HepG2 (cell line): ENCODE data around the gene DBN1. TPM values are rescaled to one million over a fixed set of nuclear protein-coding genes. Genes with fewer than 3 reads are reported as not detected.

Experiments used
- ATAC-seq: fragments of 200-7000 bp; cut with Tn5 transposase; 3 replicates; pipeline ENCODE4 v1.9.1; 2020; ENCODE audit warnings: mild to moderate bottlenecking, moderate library complexity
- BruUV-seq: library from RNA; stranded (reverse); fragments of 400-500 nt; replicated peaks from 2 replicates; lab custom pipeline; 2021; lab: Mats Ljungman, UMichigan
- CTCF ChIA-PET: fragments of 300-600 bp; formaldehyde crosslinking; extraction: SDS; loops from one replicate; lab custom pipeline; 2021; ENCODE audit warnings: low total read pairs, inconsistent platforms, low intra/inter-chr PET ratio; lab: Yijun Ruan, JAX
- POLR2A ChIA-PET: fragments of 350-600 bp; sonication (Branson Sonifier 250); formaldehyde crosslinking; loops from one replicate; lab custom pipeline; 2020; ENCODE audit warnings: antibody characterized with exemption, inconsistent platforms; lab: Yijun Ruan, JAX
- DNase-seq: peaks from one replicate; pipeline ENCODE4 v3.0.0-alpha.2; 2015; ENCODE audit warnings: low spot score
- FAIRE-seq: peaks from 3 replicates; lab custom pipeline; 2011; peaks lifted over from hg19 to GRCh38; lab: Jason Lieb, UNC
- H2AFZ ChIP-seq: one replicate; pipeline ENCODE4 v1.6.1; 2011; ENCODE audit warnings: low read length, inconsistent platforms
- H3K27ac ChIP-seq: fragments of 300-600 bp; 3 replicates; pipeline ENCODE4 v1.8.0; 2011; ENCODE audit warnings: mixed run types, mild to moderate bottlenecking, mixed read lengths, low read length, inconsistent platforms; ENCODE audit not compliant: insufficient read depth; ENCODE audit errors: extremely low read length
- H3K27me3 ChIP-seq, 2 experiments: fragments of 200-600 bp in 1 of 2; 2 replicates in 1 of 2; 3 replicates in 1 of 2; pipeline versions ENCODE4 v1.6.0 to v1.8.0; 2011; ENCODE audit warnings: low read length in 2 of 2, mild to moderate bottlenecking in 2 of 2, moderate library complexity in 2 of 2, inconsistent platforms in 1 of 2; ENCODE audit not compliant: insufficient read depth in 2 of 2, control insufficient read depth in 1 of 2
- H3K36me3 ChIP-seq, 2 experiments: fragments of 200-600 bp in 1 of 2; replicated peaks in 1 of 2; 2 replicates in 1 of 2; 3 replicates in 1 of 2; pipeline versions ENCODE4 v1.5.1 to v1.8.0; 2011; ENCODE audit warnings: low read length in 2 of 2, inconsistent platforms in 1 of 2; ENCODE audit not compliant: insufficient read depth in 2 of 2, control insufficient read depth in 1 of 2
- H3K4me1 ChIP-seq: 2 replicates; pipeline ENCODE4 v1.5.1; 2012; ENCODE audit warnings: low read length, inconsistent platforms; ENCODE audit not compliant: insufficient read depth
- H3K4me2 ChIP-seq: 2 replicates; pipeline ENCODE4 v1.6.0; 2011; ENCODE audit warnings: low read depth, low read length, inconsistent platforms
- H3K4me3 ChIP-seq, 3 experiments: fragments of 200-600 bp in 1 of 3; sonication (generic), shearing (Covaris generic) in 1 of 3; replicated peaks in 1 of 3; 2 replicates each; pipeline ENCODE4 v1.5.1; 2011 to 2016; ENCODE audit warnings: low read length in 3 of 3, inconsistent platforms in 2 of 3, low read depth in 2 of 3, mild to moderate bottlenecking in 2 of 3, control low read depth in 1 of 3, mixed read lengths in 1 of 3; ENCODE audit not compliant: insufficient read depth in 1 of 3
- H3K79me2 ChIP-seq: one replicate; pipeline ENCODE4 v1.6.1; 2011; ENCODE audit warnings: low read length, inconsistent platforms; ENCODE audit not compliant: insufficient read depth
- H3K9ac ChIP-seq: 2 replicates; pipeline ENCODE4 v1.6.0; 2011; ENCODE audit warnings: mild to moderate bottlenecking, low read depth, low read length, inconsistent platforms; ENCODE audit not compliant: insufficient read depth
- H3K9me3 ChIP-seq: 2 replicates; pipeline ENCODE4 v1.5.1; 2012; ENCODE audit warnings: mild to moderate bottlenecking, low read length
- H4K20me1 ChIP-seq: 2 replicates; pipeline ENCODE4 v1.6.0; 2011; ENCODE audit warnings: inconsistent platforms, mild to moderate bottlenecking, low read length, moderate library complexity; ENCODE audit not compliant: insufficient read depth
- AHDC1 ChIP-seq: sonication (generic); formaldehyde crosslinking; IDR thresholded peaks from 2 replicates; pipeline ENCODE4 v1.5.1; 2020; ENCODE audit warnings: mild to moderate bottlenecking, missing genetic modification reagents, borderline replicate concordance
- BHLHE40 ChIP-seq: IDR thresholded peaks from 2 replicates; pipeline ENCODE4 v1.6.1; 2011; ENCODE audit warnings: low read length, improper control_type of control experiment
- BORCS8-MEF2B ChIP-seq: sonication (generic); formaldehyde crosslinking; IDR thresholded peaks from 2 replicates; pipeline ENCODE4 v1.8.0; 2022; ENCODE audit warnings: mild to moderate bottlenecking, missing genetic modification reagents
- IRF2 ChIP-seq: IDR thresholded peaks from 2 replicates; pipeline ENCODE4 v1.6.1; 2018; ENCODE audit warnings: missing genetic modification reagents, missing compliant biosample characterization
- LCORL ChIP-seq, 2 experiments: fragments of 450-650 bp in 1 of 2; sonication (generic) in 1 of 2; formaldehyde crosslinking in 1 of 2; IDR thresholded peaks; 2 replicates each; pipeline versions ENCODE4 v1.5.0 to v1.6.1; 2017 to 2020; ENCODE audit warnings: antibody characterized with exemption in 1 of 2, missing genetic modification reagents in 1 of 2
- POLR2AphosphoS5 ChIP-seq: IDR thresholded peaks from 2 replicates; pipeline ENCODE4 v1.6.1; 2012; ENCODE audit warnings: low read depth, low read length
- SATB2 ChIP-seq: sonication (generic); formaldehyde crosslinking; IDR thresholded peaks from 2 replicates; pipeline ENCODE4 v1.5.0; 2020; ENCODE audit warnings: missing genetic modification reagents
- SMAD3 ChIP-seq: sonication (generic); formaldehyde crosslinking; IDR thresholded peaks from 2 replicates; pipeline ENCODE4 v1.4.0; 2020; ENCODE audit warnings: missing genetic modification reagents
- TAF1 ChIP-seq: sonication (generic); formaldehyde crosslinking; IDR thresholded peaks from 2 replicates; pipeline ENCODE4 v1.4.0; 2020; ENCODE audit warnings: missing genetic modification reagents
- YEATS2 ChIP-seq: sonication (generic); formaldehyde crosslinking; IDR thresholded peaks from 2 replicates; pipeline ENCODE4 v1.4.0; 2020; ENCODE audit warnings: missing genetic modification reagents, borderline replicate concordance
- ZNF160 ChIP-seq: sonication (generic); formaldehyde crosslinking; IDR thresholded peaks from 2 replicates; pipeline ENCODE4 v1.8.0; 2022; ENCODE audit warnings: mild to moderate bottlenecking, inconsistent platforms, missing genetic modification reagents
- ZNF18 ChIP-seq: sonication (generic); formaldehyde crosslinking; IDR thresholded peaks from 2 replicates; pipeline ENCODE4 v1.8.0; 2022; ENCODE audit warnings: mild to moderate bottlenecking, missing genetic modification reagents; ENCODE audit not compliant: insufficient replicate concordance
- ZNF205 ChIP-seq: IDR thresholded peaks from 2 replicates; pipeline ENCODE4 v1.6.1; 2018; ENCODE audit warnings: missing biosample characterization, missing genetic modification reagents
- ZNF607 ChIP-seq: sonication (generic); formaldehyde crosslinking; IDR thresholded peaks from 2 replicates; pipeline ENCODE4 v1.5.1; 2020; ENCODE audit warnings: missing genetic modification reagents, mild to moderate bottlenecking, borderline replicate concordance
- ZNF614 ChIP-seq: IDR thresholded peaks from 2 replicates; pipeline ENCODE4 v1.6.1; 2018; ENCODE audit warnings: missing biosample characterization, missing genetic modification reagents, inconsistent platforms, borderline replicate concordance
- ZNF773 ChIP-seq: sonication (generic); formaldehyde crosslinking; IDR thresholded peaks from 2 replicates; pipeline ENCODE4 v1.4.0; 2020; ENCODE audit warnings: missing genetic modification reagents, borderline replicate concordance
- WGBS: methylation state at CpG from one replicate; pipeline ENCODE4 v1.1.6; 2017; ENCODE audit warnings: low lambda C conversion rate; 5-methylcytosine and 5-hydroxymethylcytosine counted together
- in situ Hi-C: cut with HindIII; loops from 2 replicates; pipeline ENCODE4 v1.10.0; 2017; ENCODE audit warnings: low pct_unique_long_range_greater_than_20kb; ENCODE audit not compliant: extremely low pct_ligation_motif_present
- intact Hi-C: fragments of 100-400 bp; cut with micrococcal nuclease; formaldehyde crosslinking; loops from one replicate; pipeline ENCODE4 v1.10.0; 2022; ENCODE audit not compliant: unreplicated experiment
- polyA plus RNA-seq, 8 experiments: library from polyadenylated mRNA; depleted of rRNA in 3 of 8; stranded (reverse) in 7 of 8; unstranded in 1 of 8; fragments of >200 nt; fragmentation: Illumina TruSeq in 4 of 8; extraction: Trizol in 4 of 8; gene quantifications; 2 replicates each; pipeline versions ENCODE4 v1.2.1 to v1.2.3, GENCODE V29; 2011 to 2016; ENCODE audit warnings: low read depth in 4 of 8, missing spikeins in 1 of 8, mixed read lengths in 1 of 8; ENCODE audit not compliant: insufficient read depth in 1 of 8
- total RNA-seq, 5 experiments: library from RNA; depleted of rRNA; stranded (reverse); fragments of >200 nt; fragmentation: Illumina TruSeq; extraction: Trizol; gene quantifications; 2 replicates each; pipeline ENCODE4 v1.2.3, GENCODE V29; 2016; ENCODE audit warnings: low read depth in 1 of 5
- TF ChIP-seq, protein P1 (sequence below): sonication (generic); formaldehyde crosslinking; IDR thresholded peaks from 2 replicates; pipeline ENCODE4 v1.4.0; 2020; ENCODE audit warnings: low read depth, mild to moderate bottlenecking, missing genetic modification reagents

The DBN1 gene
- total and polyA plus RNA-seq, 2 of the 13 experiments (the other 11 are each of a cell fraction or from before 2014, with no cell fraction given): 27.0 to 37.3 TPM

DNA sequence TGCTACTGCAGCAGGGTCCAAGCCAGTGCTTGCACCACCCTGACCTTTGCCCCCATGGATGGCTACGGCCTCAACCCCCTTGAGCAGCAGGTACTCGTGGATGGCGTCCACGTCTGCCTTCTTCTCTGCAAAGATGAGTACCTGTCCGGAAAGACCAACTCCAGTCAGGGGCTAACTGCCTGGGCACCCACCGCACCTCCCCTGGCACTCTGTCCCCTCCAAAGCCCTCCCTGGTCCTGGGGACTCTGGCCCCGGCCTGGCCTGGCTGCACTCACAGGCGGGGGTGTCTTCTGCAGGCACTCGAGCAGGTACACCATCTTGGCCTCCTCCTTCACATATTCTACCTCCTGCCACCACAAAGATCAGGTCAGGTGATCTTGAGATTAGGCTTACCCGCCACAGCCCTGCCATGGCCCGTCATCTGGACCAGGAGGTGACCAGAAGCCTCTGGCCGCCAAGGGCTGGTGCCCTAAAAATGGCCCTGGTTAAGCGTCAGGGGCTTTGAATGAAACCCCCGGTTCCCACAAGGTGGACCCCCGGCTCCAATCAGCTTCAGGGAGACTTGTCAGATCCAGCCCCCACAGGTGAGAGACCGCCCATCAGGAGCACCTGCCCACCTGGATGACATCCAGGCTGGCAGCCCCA lies 39.4 kb upstream of the DBN1 start:
- POLR2A ChIA-PET: no interaction called here
- Histone ChIP-seq H3K4me1 (peaks cover 17% of the 10 kb centered on the region), H3K27me3 (no peaks in the 10 kb centered on the region; a peak in 1 of 5 replicates), H3K9me3 (no peaks in the 10 kb centered on the region), H3K4me3 (no peak overlapping the region), H3K27ac (no peak overlapping the region), H2AFZ (no peak overlapping the region), H3K79me2 (peaks cover 15% of the 10 kb centered on the region), H3K9ac (no peak overlapping the region), H4K20me1 (no peaks in the 10 kb centered on the region; the same call in 1 of the 2 replicates), H3K4me2 (no peak overlapping the region), H3K36me3 (peaks cover 30 to 57% of the 10 kb centered on the region in 2 experiments; a peak in 4 of 5 replicates)
- in situ Hi-C loops: no loop called here
- CTCF ChIA-PET: no interaction called here
- no peak for TF ChIP-seq SATB2 (CRISPR knock-in tag)
- TF ChIP-seq ZNF18 (CRISPR knock-in tag): no peak
- TF ChIP-seq SMAD3 (CRISPR knock-in tag): no peak
- TF ChIP-seq, protein P1, sequence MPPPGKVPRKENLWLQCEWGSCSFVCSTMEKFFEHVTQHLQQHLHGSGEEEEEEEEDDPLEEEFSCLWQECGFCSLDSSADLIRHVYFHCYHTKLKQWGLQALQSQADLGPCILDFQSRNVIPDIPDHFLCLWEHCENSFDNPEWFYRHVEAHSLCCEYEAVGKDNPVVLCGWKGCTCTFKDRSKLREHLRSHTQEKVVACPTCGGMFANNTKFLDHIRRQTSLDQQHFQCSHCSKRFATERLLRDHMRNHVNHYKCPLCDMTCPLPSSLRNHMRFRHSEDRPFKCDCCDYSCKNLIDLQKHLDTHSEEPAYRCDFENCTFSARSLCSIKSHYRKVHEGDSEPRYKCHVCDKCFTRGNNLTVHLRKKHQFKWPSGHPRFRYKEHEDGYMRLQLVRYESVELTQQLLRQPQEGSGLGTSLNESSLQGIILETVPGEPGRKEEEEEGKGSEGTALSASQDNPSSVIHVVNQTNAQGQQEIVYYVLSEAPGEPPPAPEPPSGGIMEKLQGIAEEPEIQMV: no peak
- TF ChIP-seq ZNF205 (CRISPR knock-in tag): no peak
- TF ChIP-seq IRF2 (CRISPR knock-in tag): no peak
- TF ChIP-seq BHLHE40: no peak
- no peak for TF ChIP-seq ZNF607 (CRISPR knock-in tag)
- no peak for TF ChIP-seq TAF1
- TF ChIP-seq AHDC1 (CRISPR knock-in tag): no peak
- no peak for TF ChIP-seq ZNF773 (CRISPR knock-in tag)
- no peak for TF ChIP-seq ZNF160 (CRISPR knock-in tag)
- TF ChIP-seq LCORL (IDR thresholded peaks at IDR 0.05): no peak
- no peak for TF ChIP-seq LCORL (CRISPR knock-in tag; IDR thresholded peaks at IDR 0.05)
- no peak for TF ChIP-seq POLR2AphosphoS5
- no peak for TF ChIP-seq BORCS8-MEF2B (CRISPR knock-in tag)
- no peak for TF ChIP-seq ZNF614 (CRISPR knock-in tag)
- TF ChIP-seq YEATS2 (CRISPR knock-in tag): no peak
- WGBS: 96% methylated on average over 11 of the region's 16 CpGs
- no TSS peak for BruUV-seq
- ATAC-seq (no peak), FAIRE-seq (no peak), DNase-seq (no peak)
- intact Hi-C loops: no loop called here
